ENCODE data around the gene CHCHD6.

The CHCHD6 gene

GRCh38 chr3:126826693-126827092 lies 122.7 kb downstream of the CHCHD6 start:
- no peaks in the 10 kb centered on the region for H3K27me3 ChIP-seq (ENCODE audit: insufficient read depth, low read length, poor library complexity)
- no peak overlapping the region for H3K4me2 ChIP-seq (ENCODE audit: insufficient read depth, low read length)
- no peaks in the 10 kb centered on the region for H3K36me3 ChIP-seq (ENCODE audit: insufficient read depth, low read length)
- DNase-seq = no peak
- H3K4me3 ChIP-seq (ENCODE audit: low read depth in 1 of 2, low read length in 2 of 2) = no peak overlapping the region
- H3K79me2 ChIP-seq (ENCODE audit: insufficient read depth, low read length) = no peaks in the 10 kb centered on the region
- no peak overlapping the region for H3K27ac ChIP-seq (ENCODE audit: low read length)
- ATAC-seq (ENCODE audit: insufficient read depth, low read depth) = no peak
- no peaks in the 10 kb centered on the region for H4K20me1 ChIP-seq (ENCODE audit: insufficient read depth, low read length)
- H2AFZ ChIP-seq (ENCODE audit: low read depth, low read length) = no peak overlapping the region
- H3K9ac ChIP-seq (ENCODE audit: low read depth, low read length) = no peak overlapping the region
- H3K9me3 ChIP-seq (ENCODE audit: insufficient read depth, low read length, severe bottlenecking) = no peaks in the 10 kb centered on the region
- TF ChIP-seq CTCF (IDR thresholded peaks at IDR 0.05; ENCODE audit: borderline replicate concordance, extremely low read depth, low read length, poor library complexity, severe bottlenecking) = no peak
- no peak for TF ChIP-seq EZH2 (IDR thresholded peaks at IDR 0.05; ENCODE audit: borderline replicate concordance, low read depth, low read length, severe bottlenecking)
- no peaks in the 10 kb centered on the region for H3K4me1 ChIP-seq (ENCODE audit: insufficient read depth, low read length)

- DNase-seq = no peak
Observed at GRCh38 chr3:126827121-126827520, 123.1 kb downstream of the CHCHD6 start.

GRCh38 chr3:126828306-126828705 lies 124.3 kb downstream of the CHCHD6 start:
- no peak for DNase-seq
- Histone ChIP-seq H3K9me3 (ENCODE audit: insufficient read depth, low read length, severe bottlenecking) (no peaks in the 10 kb centered on the region), H3K9ac (ENCODE audit: low read depth, low read length) (no peak overlapping the region), H3K4me3 (ENCODE audit: low read depth in 1 of 2, low read length in 2 of 2) (no peak overlapping the region), H3K4me1 (ENCODE audit: insufficient read depth, low read length) (no peaks in the 10 kb centered on the region), H3K36me3 (ENCODE audit: insufficient read depth, low read length) (no peaks in the 10 kb centered on the region), H4K20me1 (ENCODE audit: insufficient read depth, low read length) (peaks cover 6% of the 10 kb centered on the region; the same call in 1 of the 2 replicates), H3K79me2 (ENCODE audit: insufficient read depth, low read length) (no peaks in the 10 kb centered on the region), H2AFZ (ENCODE audit: low read depth, low read length) (no peak overlapping the region), H3K27ac (ENCODE audit: low read length) (no peak overlapping the region), H3K27me3 (ENCODE audit: insufficient read depth, low read length, poor library complexity) (no peaks in the 10 kb centered on the region), H3K4me2 (ENCODE audit: insufficient read depth, low read length) (no peak overlapping the region)
- ATAC-seq (ENCODE audit: insufficient read depth, low read depth) = no peak
- TF ChIP-seq CTCF (IDR thresholded peaks at IDR 0.05; ENCODE audit: borderline replicate concordance, extremely low read depth, low read length, poor library complexity, severe bottlenecking) (no peak), EZH2 (IDR thresholded peaks at IDR 0.05; ENCODE audit: borderline replicate concordance, low read depth, low read length, severe bottlenecking) (no peak)

More at GRCh38 chr3:126827121-126827520, 123.1 kb downstream of the CHCHD6 start:
- Histone ChIP-seq H3K27ac (ENCODE audit: low read length) (no peak overlapping the region), H3K9me3 (ENCODE audit: insufficient read depth, low read length, severe bottlenecking) (no peaks in the 10 kb centered on the region), H3K4me1 (ENCODE audit: insufficient read depth, low read length) (no peaks in the 10 kb centered on the region), H2AFZ (ENCODE audit: low read depth, low read length) (no peak overlapping the region), H3K4me3 (ENCODE audit: low read depth in 1 of 2, low read length in 2 of 2) (no peak overlapping the region), H3K4me2 (ENCODE audit: insufficient read depth, low read length) (no peak overlapping the region), H3K36me3 (ENCODE audit: insufficient read depth, low read length) (no peaks in the 10 kb centered on the region), H3K27me3 (ENCODE audit: insufficient read depth, low read length, poor library complexity) (no peaks in the 10 kb centered on the region), H3K79me2 (ENCODE audit: insufficient read depth, low read length) (no peaks in the 10 kb centered on the region), H3K9ac (ENCODE audit: low read depth, low read length) (no peak overlapping the region), H4K20me1 (ENCODE audit: insufficient read depth, low read length) (no peaks in the 10 kb centered on the region)
- TF ChIP-seq EZH2 (IDR thresholded peaks at IDR 0.05; ENCODE audit: borderline replicate concordance, low read depth, low read length, severe bottlenecking) (no peak), CTCF (IDR thresholded peaks at IDR 0.05; ENCODE audit: borderline replicate concordance, extremely low read depth, low read length, poor library complexity, severe bottlenecking) (no peak)
- no peak for ATAC-seq (ENCODE audit: insufficient read depth, low read depth)

GRCh38 chr3:126832933-126833332 lies 128.9 kb downstream of the CHCHD6 start:
- no peak overlapping the region for H2AFZ ChIP-seq (ENCODE audit: low read depth, low read length)
- H3K4me1 ChIP-seq (ENCODE audit: insufficient read depth, low read length) = no peaks in the 10 kb centered on the region
- H4K20me1 ChIP-seq (ENCODE audit: insufficient read depth, low read length) = peaks cover 13% of the 10 kb centered on the region; the same call in 1 of the 2 replicates
- no peak for ATAC-seq (ENCODE audit: insufficient read depth, low read depth)
- no peaks in the 10 kb centered on the region for H3K9me3 ChIP-seq (ENCODE audit: insufficient read depth, low read length, severe bottlenecking)
- no peak for DNase-seq
- no peak for TF ChIP-seq EZH2 (IDR thresholded peaks at IDR 0.05; ENCODE audit: borderline replicate concordance, low read depth, low read length, severe bottlenecking)
- TF ChIP-seq CTCF (IDR thresholded peaks at IDR 0.05; ENCODE audit: borderline replicate concordance, extremely low read depth, low read length, poor library complexity, severe bottlenecking) = no peak
- H3K9ac ChIP-seq (ENCODE audit: low read depth, low read length) = no peak overlapping the region
- no peak overlapping the region for H3K27ac ChIP-seq (ENCODE audit: low read length)
- no peaks in the 10 kb centered on the region for H3K79me2 ChIP-seq (ENCODE audit: insufficient read depth, low read length)
- H3K27me3 ChIP-seq (ENCODE audit: insufficient read depth, low read length, poor library complexity) = no peaks in the 10 kb centered on the region
- H3K36me3 ChIP-seq (ENCODE audit: insufficient read depth, low read length) = peaks cover 9% of the 10 kb centered on the region; the same call in 1 of the 2 replicates
- H3K4me2 ChIP-seq (ENCODE audit: insufficient read depth, low read length) = no peak overlapping the region
- no peak overlapping the region for H3K4me3 ChIP-seq (ENCODE audit: low read depth in 1 of 2, low read length in 2 of 2)

All from DND-41 (cell line).